ENCODE data around the gene ZNF335. TPM values are rescaled to one million over a fixed set of nuclear protein-coding genes. Genes with fewer than 3 reads are reported as not detected.

The ZNF335 gene
- total RNA-seq, 3 donors from 2014 or later (not counting 1 experiment from before 2014, with no cell fraction given) = 101 to 119 (median 102) TPM

DNA sequence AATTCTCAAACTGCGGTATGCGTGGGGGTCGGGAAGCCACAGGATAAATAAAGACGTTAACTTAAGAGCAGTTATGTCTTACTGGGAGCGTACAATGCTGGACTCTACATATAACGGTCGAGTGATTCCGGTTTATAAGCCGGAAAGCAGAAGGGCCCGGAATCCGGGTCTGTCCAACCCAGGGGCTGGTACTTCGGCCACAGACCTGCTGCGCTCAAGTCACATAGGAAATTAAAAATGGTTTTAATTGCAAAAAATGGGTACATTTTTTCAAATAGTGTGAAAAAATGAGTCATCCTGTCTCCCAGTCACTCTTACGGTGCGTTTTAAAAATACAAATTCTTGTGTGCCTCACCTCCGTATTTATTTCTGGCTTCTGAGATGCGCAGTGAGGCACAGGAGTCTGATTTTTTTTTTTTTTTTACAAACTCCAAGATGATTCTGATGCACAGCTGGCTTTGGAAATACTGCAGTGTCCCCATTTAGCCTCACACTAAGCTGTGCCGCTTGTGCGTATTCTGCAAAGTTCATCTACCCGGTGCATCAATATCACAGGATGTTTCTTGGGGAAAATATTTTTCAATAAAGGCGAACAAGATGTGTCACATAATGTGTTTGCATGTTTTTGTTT is 36.5 kb downstream of the ZNF335 start:
- no peaks in the 10 kb centered on the region for H3K27me3 Mint-ChIP-seq (ENCODE audit: low read depth in 2 of 2)
- Histone ChIP-seq H3K4me3 (ENCODE audit: low read length) (peak overlapping the region; percentile 69), H3K27ac (ENCODE audit: low read length) (peak overlapping the region; percentile 86), H3K27me3 (ENCODE audit: control insufficient read depth, insufficient read depth, low read length) (no peaks in the 10 kb centered on the region), H3K4me1 (ENCODE audit: control insufficient read depth, insufficient read depth, low read length) (peaks cover 26% of the 10 kb centered on the region), H3K9me3 (ENCODE audit: control insufficient read depth, insufficient read depth, low read length) (no peaks in the 10 kb centered on the region), H3K36me3 (ENCODE audit: control insufficient read depth, insufficient read depth, low read length) (peaks cover 34% of the 10 kb centered on the region)
- intact Hi-C loops (cut with micrococcal nuclease) = loop anchor here (1.0 to 2.0 kb wide), 6 partner anchors 9 to 123 kb away; partner anchors contain the start of genes ACOT8, UBE2C, ZSWIM1 and ZSWIM3
- no peaks in the 10 kb centered on the region for H3K9me3 Mint-ChIP-seq
- 12% methylated on average over 21 of the region's 21 CpGs for WGBS (ENCODE audit: insufficient coverage)
- DNase-seq = no peak
- peak overlapping the region; percentile 96 for H3K4me3 Mint-ChIP-seq
- H3K36me3 Mint-ChIP-seq = peaks cover 7% of the 10 kb centered on the region
- H3K4me1 Mint-ChIP-seq = peaks cover 23 to 31% of the 10 kb centered on the region in 2 donors
- ATAC-seq = peak; percentile 31 to 54 (median 46)
- no peak for TF ChIP-seq CTCF (IDR thresholded peaks at IDR 0.05)
- H3K27ac Mint-ChIP-seq = peak overlapping the region; percentile 96 to 97

DNA sequence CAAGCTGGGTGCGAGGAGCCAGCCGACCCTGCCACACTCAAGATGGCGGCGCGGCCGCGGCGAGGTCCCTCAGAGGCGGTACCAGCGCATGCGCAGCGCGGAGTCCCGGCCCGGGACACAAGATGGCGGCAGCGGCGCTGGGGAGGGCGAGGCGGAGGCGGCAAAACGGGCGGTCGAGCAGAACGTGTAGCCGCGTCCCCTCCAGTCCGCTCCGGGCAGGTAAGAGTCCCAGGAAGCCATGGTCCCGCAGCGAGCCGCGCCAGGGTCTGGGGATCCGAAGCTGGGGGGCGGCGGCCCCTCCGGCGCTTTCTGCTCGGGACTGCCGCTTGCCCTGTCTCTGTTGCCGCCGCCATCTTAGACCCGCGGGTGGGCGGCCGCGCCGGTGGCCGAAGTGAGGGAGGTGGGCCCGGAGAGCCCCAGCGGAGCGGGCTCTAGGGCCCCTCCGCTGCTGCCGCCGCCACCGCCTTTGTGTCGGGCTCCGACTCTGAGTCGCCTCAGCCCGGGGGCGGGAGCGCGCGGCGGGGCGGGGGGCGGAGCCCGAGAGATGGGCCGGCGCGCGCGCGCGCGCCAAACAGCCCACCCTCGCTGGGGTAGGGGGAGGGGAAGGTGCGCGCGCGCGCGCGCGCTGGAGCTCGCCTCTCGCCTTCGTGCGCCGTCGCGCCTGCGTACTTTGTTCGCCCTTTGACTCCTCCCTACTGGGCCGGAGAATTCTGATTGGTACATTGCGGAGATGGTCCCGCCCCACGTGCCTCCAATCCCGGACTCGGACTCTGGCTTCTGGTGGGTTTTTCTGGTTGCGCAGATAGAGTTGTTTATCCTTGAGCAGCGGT is 37.2 kb downstream of the ZNF335 start, which contains the start of gene PCIF1:
PCIF1 (plus strand) TSS at position 98 of the 830 bp plus-strand sequence. CDS start 4,317 bp downstream, outside the sequence.
- Mint-ChIP-seq H3K27ac (peak within 1 kb of the TSS; percentile 96 to 97), H3K9me3 (no peaks in the 10 kb centered on the region), H3K36me3 (peaks cover 7% of the 10 kb centered on the region), H3K4me3 (peak within 1 kb of the TSS; percentile 96), H3K27me3 (ENCODE audit: low read depth in 2 of 2) (no peaks in the 10 kb centered on the region), H3K4me1 (peaks cover 23 to 31% of the 10 kb centered on the region in 2 donors)
- DNase-seq = peak; percentile 98 to 100
- H3K4me1 ChIP-seq (ENCODE audit: control insufficient read depth, insufficient read depth, low read length) = peaks cover 26% of the 10 kb centered on the region
- no peak for TF ChIP-seq CTCF (IDR thresholded peaks at IDR 0.05)
- peaks cover 26% of the 10 kb centered on the region for H3K36me3 ChIP-seq (ENCODE audit: control insufficient read depth, insufficient read depth, low read length)
- H3K9me3 ChIP-seq (ENCODE audit: control insufficient read depth, insufficient read depth, low read length) = no peaks in the 10 kb centered on the region
- H3K4me3 ChIP-seq (ENCODE audit: low read length) = peak within 1 kb of the TSS; percentile 99
- H3K27me3 ChIP-seq (ENCODE audit: control insufficient read depth, insufficient read depth, low read length) = no peaks in the 10 kb centered on the region
- WGBS (ENCODE audit: insufficient coverage) = under 1% methylated on average over 102 of the region's 102 CpGs
- ATAC-seq = peak; percentile 77 to 91 (median 84)
- H3K27ac ChIP-seq (ENCODE audit: low read length) = peak within 1 kb of the TSS; percentile 98
- intact Hi-C loops (cut with micrococcal nuclease) = loop anchor here (1.0 to 2.0 kb wide), 7 partner anchors 10 to 122 kb away; partner anchors contain the start of genes ACOT8, CTSA, NEURL2 and UBE2C

DNA sequence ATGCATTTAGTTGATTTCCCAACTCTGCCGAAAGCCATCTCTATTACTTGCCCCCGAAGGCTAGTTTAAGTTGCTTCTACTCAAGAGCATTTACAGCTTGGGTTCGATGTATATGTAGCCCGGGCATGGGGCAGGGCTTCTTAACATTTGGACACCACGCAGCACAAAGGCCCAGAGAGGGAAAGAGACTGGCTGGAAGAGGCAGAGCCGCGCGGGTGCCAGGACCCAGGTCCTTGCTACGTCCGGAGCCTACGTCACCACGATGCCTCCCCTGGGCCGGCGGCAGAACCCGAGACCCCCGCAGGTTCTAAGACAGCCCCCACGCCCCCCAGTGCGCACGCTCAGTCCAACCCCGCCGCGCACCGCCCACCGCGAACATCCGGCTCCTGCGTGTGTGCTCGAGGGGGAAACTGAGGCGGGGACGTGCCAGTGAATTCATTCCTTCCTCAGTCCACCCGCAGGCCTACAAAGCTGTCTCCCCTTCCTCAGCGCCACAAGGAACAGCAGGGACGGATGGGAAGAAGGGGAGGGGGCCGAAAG is 37.9 kb downstream of the ZNF335 start:
- Mint-ChIP-seq H3K27me3 (ENCODE audit: low read depth in 2 of 2) (no peaks in the 10 kb centered on the region), H3K4me3 (peak overlapping the region; percentile 96), H3K36me3 (no peaks in the 10 kb centered on the region), H3K27ac (peak overlapping the region; percentile 96 to 97), H3K9me3 (no peaks in the 10 kb centered on the region), H3K4me1 (peaks cover 23 to 31% of the 10 kb centered on the region in 2 donors)
- intact Hi-C loops (cut with micrococcal nuclease) = loop anchor here (1.0 to 2.0 kb wide), 4 partner anchors 29 to 77 kb away; partner anchors contain the start of genes ACOT8, CTSA, NEURL2 and ZSWIM1
- ATAC-seq (peak in 1 of 3 donors; percentile 5), DNase-seq (no peak)
- Histone ChIP-seq H3K9me3 (ENCODE audit: control insufficient read depth, insufficient read depth, low read length) (no peaks in the 10 kb centered on the region), H3K4me3 (ENCODE audit: low read length) (peak overlapping the region; percentile 99), H3K27ac (ENCODE audit: low read length) (peak overlapping the region; percentile 98), H3K27me3 (ENCODE audit: control insufficient read depth, insufficient read depth, low read length) (no peaks in the 10 kb centered on the region), H3K4me1 (ENCODE audit: control insufficient read depth, insufficient read depth, low read length) (peaks cover 26% of the 10 kb centered on the region), H3K36me3 (ENCODE audit: control insufficient read depth, insufficient read depth, low read length) (peaks cover 19% of the 10 kb centered on the region)
- no peak for TF ChIP-seq CTCF (IDR thresholded peaks at IDR 0.05)
- 0% methylated on average over 32 of the region's 34 CpGs for WGBS (ENCODE audit: insufficient coverage)

All from natural killer cell (primary cell).